Breast epithelium (tissue), 3 donors: ENCODE data around the gene PPARA.

ENCODE experiments used
- CTCF ChIP-seq, 3 donors: fragments of 450-650 bp; IDR thresholded peaks; one replicate each; pipeline ENCODE4 v1.5.1; 2016 to 2017; ENCODE audit warnings: antibody characterized with exemption in 3 of 3, mild to moderate bottlenecking in 3 of 3, moderate library complexity in 3 of 3
- POLR2AphosphoS5 ChIP-seq, 3 donors: sonication (generic); formaldehyde crosslinking; IDR thresholded peaks; one replicate each; pipeline ENCODE4 v1.6.1; 2017; ENCODE audit warnings: antibody characterized with exemption in 3 of 3

- TF ChIP-seq POLR2AphosphoS5 (IDR thresholded peaks at IDR 0.05): no peak
- no peak for TF ChIP-seq CTCF (IDR thresholded peaks at IDR 0.05)
Observed at GRCh38 chr22:46278656-46279645, 128.6 kb downstream of the PPARA start.
